Neuronal stem cell (in vitro differentiated cells): ENCODE measurements around the gene TRIM37. TPM values are rescaled to one million over a fixed set of nuclear protein-coding genes. Genes with fewer than 3 reads are reported as not detected.

Source experiments
- DNase-seq: peaks from one replicate; pipeline ENCODE4 v3.0.0-alpha.2; 2013; ENCODE audit warnings: low spot score
- H2AFZ ChIP-seq: one replicate; pipeline ENCODE4 v1.6.1; 2013; ENCODE audit warnings: mild to moderate bottlenecking, low read length, inconsistent platforms
- H2AK5ac ChIP-seq: 2 replicates; pipeline ENCODE4 v1.6.1; 2013; ENCODE audit warnings: low read depth, mild to moderate bottlenecking, inconsistent platforms, low read length, moderate library complexity, mixed read lengths
- H2BK120ac ChIP-seq: 2 replicates; pipeline ENCODE4 v1.6.1; 2013; ENCODE audit warnings: low read depth, mild to moderate bottlenecking, inconsistent platforms, low read length, moderate library complexity, mixed read lengths
- H2BK12ac ChIP-seq: one replicate; pipeline ENCODE4 v1.6.1; 2013; ENCODE audit warnings: low read length, inconsistent platforms
- H2BK15ac ChIP-seq: 2 replicates; pipeline ENCODE4 v1.6.1; 2013; ENCODE audit warnings: mild to moderate bottlenecking, low read length, inconsistent platforms, mixed read lengths
- H2BK5ac ChIP-seq: one replicate; pipeline ENCODE4 v1.6.1; 2013; ENCODE audit warnings: inconsistent platforms, mild to moderate bottlenecking, low read length, moderate library complexity
- H3K14ac ChIP-seq: one replicate; pipeline ENCODE4 v1.6.1; 2013; ENCODE audit warnings: low read length, inconsistent platforms
- H3K18ac ChIP-seq: 2 replicates; pipeline ENCODE4 v1.6.1; 2013; ENCODE audit warnings: low read length, inconsistent platforms
- H3K23ac ChIP-seq: 2 replicates; pipeline ENCODE4 v1.6.1; 2013; ENCODE audit warnings: low read depth, mild to moderate bottlenecking, mixed read lengths, low read length, inconsistent platforms; ENCODE audit not compliant: poor library complexity
- H3K27ac ChIP-seq: replicated peaks from 3 replicates; pipeline ENCODE4 v1.5.1; 2013; ENCODE audit warnings: low read length, inconsistent platforms
- H3K27me3 ChIP-seq, 3 experiments: 2 replicates each; pipeline ENCODE4 v1.6.1; 2013; ENCODE audit warnings: low read length in 3 of 3, mild to moderate bottlenecking in 2 of 3, inconsistent platforms in 1 of 3, low read depth in 1 of 3, mixed read lengths in 1 of 3, moderate library complexity in 1 of 3; ENCODE audit not compliant: control insufficient read depth in 3 of 3, insufficient read depth in 3 of 3
- H3K36me3 ChIP-seq, 2 donors: replicated peaks in 1 of 2; 2 replicates each; pipeline ENCODE4 v1.6.1; 2013; ENCODE audit warnings: low read length in 2 of 2; ENCODE audit not compliant: control insufficient read depth in 2 of 2, insufficient read depth in 2 of 2
- H3K4ac ChIP-seq: 2 replicates; pipeline ENCODE4 v1.6.1; 2013; ENCODE audit warnings: inconsistent platforms, mild to moderate bottlenecking, low read length, moderate library complexity
- H3K4me1 ChIP-seq, 2 donors: 1 replicate in 1 of 2; 2 replicates in 1 of 2; pipeline ENCODE4 v1.6.1; 2013; ENCODE audit warnings: low read length in 2 of 2, low read depth in 1 of 2; ENCODE audit not compliant: control insufficient read depth in 2 of 2, insufficient read depth in 1 of 2
- H3K4me2 ChIP-seq: one replicate; pipeline ENCODE4 v1.6.1; 2013; ENCODE audit warnings: mild to moderate bottlenecking, low read length, inconsistent platforms; ENCODE audit not compliant: insufficient read depth, poor library complexity, severe bottlenecking
- H3K4me3 ChIP-seq, 2 donors: 2 replicates each; pipeline ENCODE4 v1.5.1; 2013; ENCODE audit warnings: low read length in 2 of 2, mild to moderate bottlenecking in 2 of 2, inconsistent platforms in 1 of 2, moderate library complexity in 1 of 2
- H3K79me1 ChIP-seq: one replicate; pipeline ENCODE4 v1.6.1; 2013; ENCODE audit warnings: low read depth, mild to moderate bottlenecking, inconsistent platforms, low read length, moderate library complexity
- H3K9ac ChIP-seq: one replicate; pipeline ENCODE4 v1.6.1; 2013; ENCODE audit warnings: mild to moderate bottlenecking, low read depth, low read length, inconsistent platforms; ENCODE audit not compliant: poor library complexity
- H3K9me3 ChIP-seq, 2 donors: replicated peaks in 1 of 2; 2 replicates each; pipeline versions ENCODE3 to v1.6.1; 2013; ENCODE audit warnings: low read length in 2 of 2, mild to moderate bottlenecking in 2 of 2, inconsistent platforms in 1 of 2, low read depth in 1 of 2, mixed read lengths in 1 of 2, moderate library complexity in 1 of 2; ENCODE audit not compliant: control insufficient read depth in 2 of 2, insufficient read depth in 1 of 2
- H4K8ac ChIP-seq: one replicate; pipeline ENCODE4 v1.6.1; 2013; ENCODE audit warnings: low read depth, mild to moderate bottlenecking, inconsistent platforms, low read length, moderate library complexity
- H4K91ac ChIP-seq: one replicate; pipeline ENCODE4 v1.6.1; 2013; ENCODE audit warnings: low read length, low read depth, mild to moderate bottlenecking, inconsistent platforms; ENCODE audit not compliant: poor library complexity
- WGBS, 2 donors: extraction: QIAGEN DNeasy Blood & Tissue Kit; methylation state at CpG; one replicate each; pipeline ENCODE4 v1.1.7; 2013; ENCODE audit warnings: missing lambda C conversion rate in 2 of 2, mixed read lengths in 1 of 2; ENCODE audit not compliant: insufficient read length in 2 of 2, insufficient replicate concordance in 1 of 2; ENCODE audit errors: extremely low coverage in 2 of 2; 5-methylcytosine and 5-hydroxymethylcytosine counted together
- small RNA-seq: library from polyadenylated mRNA; stranded (forward); fragments of <200 nt; extraction: miRNeasy Mini kit (QIAGEN cat#:217004); gene quantifications from one replicate; pipeline ENCODE3, GENCODE V24; 2013; ENCODE audit not compliant: insufficient read depth

TRIM37 gene

DNA sequence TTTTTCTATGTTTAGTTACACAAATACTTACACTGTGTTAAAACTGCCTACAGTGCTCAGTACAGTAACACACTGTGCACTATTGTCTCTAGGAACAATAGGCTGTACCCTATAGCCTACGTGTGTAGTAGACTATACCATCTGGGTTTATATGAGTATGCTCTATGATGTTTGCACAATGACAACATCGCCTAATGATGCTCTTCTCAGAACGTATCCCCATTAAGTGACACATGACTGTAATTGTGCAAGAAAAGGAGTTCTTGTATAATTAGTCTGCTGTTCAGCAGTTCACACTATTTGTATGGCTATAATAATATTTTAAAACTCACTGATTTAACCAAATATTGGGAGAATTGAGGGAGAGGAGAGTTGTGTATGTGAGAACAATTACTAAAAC is 173.7 kb downstream of the TRIM37 start:
- no peak overlapping the region for H3K23ac ChIP-seq
- no CpG with 5 or more reads among the region's 3 CpGs for WGBS, 2 donors
- H2AK5ac ChIP-seq, result no peak overlapping the region
- H4K91ac ChIP-seq, result no peak overlapping the region
- H3K27me3 ChIP-seq, result no peaks in the 10 kb centered on the region
- no peak overlapping the region for H2AFZ ChIP-seq
- no peak for DNase-seq
- no peak overlapping the region for H2BK12ac ChIP-seq
- H3K14ac ChIP-seq, result no peak overlapping the region
- no peak overlapping the region for H2BK5ac ChIP-seq
- no peak overlapping the region for H3K4me3 ChIP-seq
- H3K4ac ChIP-seq, result no peak overlapping the region
- H3K36me3 ChIP-seq, result no peaks in the 10 kb centered on the region
- H4K8ac ChIP-seq, result no peak overlapping the region
- H3K18ac ChIP-seq, result no peak overlapping the region
- H3K4me1 ChIP-seq, result no peaks in the 10 kb centered on the region
- no peak overlapping the region for H2BK15ac ChIP-seq
- no peak overlapping the region for H3K27ac ChIP-seq
- H3K4me2 ChIP-seq, result no peak overlapping the region
- H3K9ac ChIP-seq, result no peak overlapping the region
- no peaks in the 10 kb centered on the region for H3K9me3 ChIP-seq
- no peak overlapping the region for H2BK120ac ChIP-seq
- H3K79me1 ChIP-seq, result no peaks in the 10 kb centered on the region

Small RNA genes lying within 50 kb of the gene (small RNA-seq; reads per million reads assigned to genes)
- gene MIR301A (4,494 reads per million, percentile 100 among the genes with 10 or more reads in this experiment), gene MIR454 (3,446 reads per million, percentile 99 among the genes with 10 or more reads in this experiment), gene RN7SL716P (not detected), gene RNU2-58P (not detected)
